Cardiac muscle cell (in vitro differentiated cells and primary cell): ENCODE data around the gene MKX. TPM values are rescaled to one million over a fixed set of nuclear protein-coding genes. Genes with fewer than 3 reads are reported as not detected.
A peak's percentile ranks its signal among the peaks of the same experiment; 100 is the strongest.

ENCODE experiments used
- DNase-seq, 2 donors: peaks; one replicate each; pipeline versions ENCODE4 v3.0.0 to v3.0.0-alpha.2; 2010 to 2017; ENCODE audit warnings: low read depth in 1 of 2, low spot score in 1 of 2
- H3K27ac ChIP-seq: fragments of 200-600 bp; sonication (generic); 2 replicates; pipeline ENCODE4 v1.5.1; 2016
- H3K27me3 ChIP-seq: fragments of 200-600 bp; sonication (generic); 2 replicates; pipeline ENCODE4 v1.6.0; 2016; ENCODE audit warnings: control low read depth
- H3K36me3 ChIP-seq: fragments of 200-600 bp; sonication (generic); 2 replicates; pipeline ENCODE4 v1.5.1; 2016; ENCODE audit warnings: control low read depth
- H3K4me1 ChIP-seq: fragments of 200-600 bp; sonication (generic); 2 replicates; pipeline ENCODE4 v1.8.1; 2017; ENCODE audit warnings: low read depth, mild to moderate bottlenecking, mixed run types
- H3K4me3 ChIP-seq: fragments of 200-600 bp; sonication (generic); 2 replicates; pipeline ENCODE4 v1.5.1; 2016; ENCODE audit warnings: mild to moderate bottlenecking
- H3K9me3 ChIP-seq: fragments of 200-600 bp; sonication (generic); 2 replicates; pipeline ENCODE4 v1.5.1; 2017; ENCODE audit warnings: low read depth, mild to moderate bottlenecking, control low read depth
- polyA plus RNA-seq: library from polyadenylated mRNA; unstranded; fragments of >200 nt; fragmentation: Nextera tagmentation; extraction: Ambion mirVana; gene quantifications from 2 replicates; pipeline ENCODE4 v1.2.1, GENCODE V29; 2016
- total RNA-seq: library from RNA; depleted of rRNA; stranded (reverse); fragments of >200 nt; gene quantifications from 2 replicates; pipeline ENCODE4 v1.2.3, GENCODE V29; 2016
- TF ChIP-seq, protein P1 (sequence below): IDR thresholded peaks from 2 replicates; pipeline ENCODE4 v1.5.1; 2012; ENCODE audit warnings: low read depth, mild to moderate bottlenecking, low read length

MKX gene, protein sequence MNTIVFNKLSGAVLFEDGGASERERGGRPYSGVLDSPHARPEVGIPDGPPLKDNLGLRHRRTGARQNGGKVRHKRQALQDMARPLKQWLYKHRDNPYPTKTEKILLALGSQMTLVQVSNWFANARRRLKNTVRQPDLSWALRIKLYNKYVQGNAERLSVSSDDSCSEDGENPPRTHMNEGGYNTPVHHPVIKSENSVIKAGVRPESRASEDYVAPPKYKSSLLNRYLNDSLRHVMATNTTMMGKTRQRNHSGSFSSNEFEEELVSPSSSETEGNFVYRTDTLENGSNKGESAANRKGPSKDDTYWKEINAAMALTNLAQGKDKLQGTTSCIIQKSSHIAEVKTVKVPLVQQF
- total RNA-seq (0.39 TPM in 1 of 2 replicates, not detected in the other), polyA plus RNA-seq (0.49 TPM in 1 of 2 replicates, not detected in the other)

DNA sequence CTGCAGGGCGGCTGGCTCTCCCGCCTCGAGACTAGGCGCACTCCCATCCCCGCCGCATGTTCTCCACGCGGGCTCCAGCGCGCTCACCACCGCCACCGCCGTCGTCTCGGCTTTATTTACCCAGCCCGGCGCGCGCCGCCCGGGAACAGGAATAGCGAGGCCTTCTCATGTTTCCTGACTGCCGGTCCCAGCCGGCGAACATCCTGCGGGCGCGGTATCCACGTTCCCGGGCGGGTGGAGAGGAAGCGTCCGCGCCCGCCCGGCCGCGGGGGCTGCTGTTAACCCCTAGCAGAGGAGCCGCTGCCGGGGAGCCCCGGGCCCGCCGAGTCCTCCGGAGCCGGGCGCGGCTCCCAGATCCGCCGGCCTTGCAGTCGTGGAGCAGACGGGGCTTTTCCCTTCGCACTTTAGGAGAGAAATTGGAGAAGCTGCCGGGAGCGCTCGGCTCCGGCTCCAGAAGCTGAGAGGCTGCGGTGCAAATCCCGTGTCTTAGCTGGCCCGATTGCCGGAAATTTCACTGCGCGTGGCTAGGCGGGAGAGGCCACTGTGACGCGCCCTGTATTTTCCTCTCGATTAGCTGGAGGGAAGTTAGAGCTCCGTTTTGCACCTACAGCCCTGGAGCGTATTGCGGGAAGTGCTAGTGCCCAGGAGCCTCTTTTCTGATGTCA lies at the start of gene MKX:
Gene MKX, minus strand, starts transcription at position 88 of the 665 bp plus-strand sequence. CDS start 2,404 bp downstream, outside the sequence.
- TF ChIP-seq, protein P1, sequence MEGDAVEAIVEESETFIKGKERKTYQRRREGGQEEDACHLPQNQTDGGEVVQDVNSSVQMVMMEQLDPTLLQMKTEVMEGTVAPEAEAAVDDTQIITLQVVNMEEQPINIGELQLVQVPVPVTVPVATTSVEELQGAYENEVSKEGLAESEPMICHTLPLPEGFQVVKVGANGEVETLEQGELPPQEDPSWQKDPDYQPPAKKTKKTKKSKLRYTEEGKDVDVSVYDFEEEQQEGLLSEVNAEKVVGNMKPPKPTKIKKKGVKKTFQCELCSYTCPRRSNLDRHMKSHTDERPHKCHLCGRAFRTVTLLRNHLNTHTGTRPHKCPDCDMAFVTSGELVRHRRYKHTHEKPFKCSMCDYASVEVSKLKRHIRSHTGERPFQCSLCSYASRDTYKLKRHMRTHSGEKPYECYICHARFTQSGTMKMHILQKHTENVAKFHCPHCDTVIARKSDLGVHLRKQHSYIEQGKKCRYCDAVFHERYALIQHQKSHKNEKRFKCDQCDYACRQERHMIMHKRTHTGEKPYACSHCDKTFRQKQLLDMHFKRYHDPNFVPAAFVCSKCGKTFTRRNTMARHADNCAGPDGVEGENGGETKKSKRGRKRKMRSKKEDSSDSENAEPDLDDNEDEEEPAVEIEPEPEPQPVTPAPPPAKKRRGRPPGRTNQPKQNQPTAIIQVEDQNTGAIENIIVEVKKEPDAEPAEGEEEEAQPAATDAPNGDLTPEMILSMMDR = no peak
- peak; percentile 51 to 81 for DNase-seq
- peak within 1 kb of the TSS; percentile 45 for H3K4me3 ChIP-seq

DNA sequence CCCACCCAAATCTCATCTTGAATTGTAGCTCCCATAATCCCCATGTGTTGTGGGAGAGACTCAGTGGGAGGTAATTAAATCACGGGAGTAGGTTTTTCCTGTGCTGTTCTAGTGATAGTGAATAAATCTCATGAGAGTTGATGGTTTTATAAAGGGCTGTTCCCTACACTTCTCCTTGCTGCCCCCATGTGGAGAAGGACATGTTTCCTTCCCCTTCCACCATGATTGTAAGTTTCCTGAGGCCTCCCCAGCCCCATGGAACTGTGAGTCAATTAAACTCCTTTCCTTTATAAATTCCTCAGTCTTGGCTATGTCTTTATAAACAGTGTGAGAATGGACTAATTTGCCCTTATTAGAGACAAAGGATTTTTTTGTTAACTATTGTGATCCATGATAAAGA lies 48.5 kb upstream of the MKX start:
- DNase-seq = peak in 1 of 2 donors; percentile 1
- TF ChIP-seq, protein P1 = no peak

More for the DNA sequence above, at the start of gene MKX:
- Histone ChIP-seq H3K4me1 (peaks cover 6% of the 10 kb centered on the region), H3K36me3 (no peaks in the 10 kb centered on the region), H3K9me3 (no peaks in the 10 kb centered on the region), H3K27me3 (peaks cover 99% of the 10 kb centered on the region), H3K27ac (no peak within 1 kb of the TSS)

DNA sequence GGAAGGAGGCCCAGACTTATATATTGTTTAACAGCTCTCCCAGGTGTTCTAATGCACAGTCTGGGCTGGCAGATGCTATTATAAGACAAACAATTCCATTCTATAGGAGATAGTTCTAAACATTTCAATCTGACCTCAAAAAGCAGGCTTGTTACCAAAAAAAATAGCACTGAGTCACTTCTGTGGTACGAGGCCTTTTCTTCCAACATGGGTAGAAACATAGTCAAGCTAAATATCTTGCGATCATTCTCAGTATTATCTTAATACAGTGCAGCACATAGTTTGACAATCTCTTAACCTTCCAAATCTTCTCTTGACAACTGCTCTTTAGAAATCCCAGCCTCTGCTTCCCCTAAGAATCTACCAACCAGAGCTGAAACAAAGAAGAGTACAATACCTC lies 46.6 kb upstream of the MKX start:
- no peaks in the 10 kb centered on the region for H3K4me1 ChIP-seq
- no peaks in the 10 kb centered on the region for H3K27me3 ChIP-seq
- no peak for DNase-seq
- TF ChIP-seq, protein P1 = no peak
- no peak overlapping the region for H3K4me3 ChIP-seq
- H3K27ac ChIP-seq = no peak overlapping the region
- no peaks in the 10 kb centered on the region for H3K9me3 ChIP-seq
- no peaks in the 10 kb centered on the region for H3K36me3 ChIP-seq

More for the DNA sequence above, 48.5 kb upstream of the MKX start:
- H3K36me3 ChIP-seq = no peaks in the 10 kb centered on the region
- no peak overlapping the region for H3K4me3 ChIP-seq
- no peaks in the 10 kb centered on the region for H3K27me3 ChIP-seq
- no peak overlapping the region for H3K27ac ChIP-seq
- no peaks in the 10 kb centered on the region for H3K9me3 ChIP-seq
- H3K4me1 ChIP-seq = no peaks in the 10 kb centered on the region

DNA sequence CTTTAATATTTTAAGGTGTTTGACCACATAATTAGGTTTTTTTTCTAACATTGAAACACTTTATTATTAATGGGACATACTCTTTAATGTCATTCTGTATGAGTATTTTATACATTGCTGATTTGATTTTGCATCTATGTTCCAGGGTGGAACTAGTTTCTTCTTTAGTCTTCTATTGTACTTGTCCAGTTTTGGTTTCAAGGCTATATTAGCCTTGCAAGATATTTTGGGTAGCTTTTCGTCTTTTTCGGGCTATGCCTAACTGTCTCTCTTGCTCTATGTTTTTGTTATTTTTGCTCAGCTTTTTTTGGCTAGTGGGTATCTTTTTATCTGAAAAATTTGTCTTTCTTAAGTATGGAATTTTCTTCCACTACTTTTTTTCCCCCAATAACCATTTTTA lies 38.7 kb upstream of the MKX start:
- no peak overlapping the region for H3K27ac ChIP-seq
- no peak overlapping the region for H3K4me3 ChIP-seq
- no peak for DNase-seq
- TF ChIP-seq, protein P1 = no peak
- no peaks in the 10 kb centered on the region for H3K4me1 ChIP-seq
- H3K9me3 ChIP-seq = no peaks in the 10 kb centered on the region
- H3K36me3 ChIP-seq = no peaks in the 10 kb centered on the region
- H3K27me3 ChIP-seq = no peaks in the 10 kb centered on the region

DNA sequence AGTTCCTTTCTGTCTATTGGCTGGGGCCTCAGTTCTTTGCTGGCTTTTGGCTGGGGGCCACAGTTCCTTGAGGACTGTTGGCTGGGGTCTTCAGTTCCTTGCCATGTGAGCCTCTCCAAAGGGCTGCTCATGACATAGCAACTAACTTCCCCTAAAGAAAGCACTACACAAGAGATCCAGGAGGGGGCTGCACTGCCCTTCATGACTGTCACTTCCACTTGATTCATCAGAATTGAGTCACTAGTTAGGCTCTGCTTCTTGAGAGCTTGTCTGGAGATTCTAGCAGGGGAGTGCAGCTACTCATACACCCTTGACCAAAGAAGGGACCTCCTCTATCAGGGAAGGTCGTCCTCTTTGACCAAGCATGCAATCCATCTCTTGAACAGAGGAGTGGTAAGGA lies 38.0 kb upstream of the MKX start:
- Histone ChIP-seq H3K4me1 (no peaks in the 10 kb centered on the region), H3K36me3 (no peaks in the 10 kb centered on the region), H3K4me3 (no peak overlapping the region), H3K9me3 (no peaks in the 10 kb centered on the region), H3K27ac (no peak overlapping the region), H3K27me3 (no peaks in the 10 kb centered on the region)
- TF ChIP-seq, protein P1 = no peak
- DNase-seq = peak; percentile 8 to 34
